ENCODE results near the gene CYP2C9. TPM values are rescaled to one million over a fixed set of nuclear protein-coding genes. Genes with fewer than 3 reads are reported as not detected.

Gene CYP2C9
- polyA plus RNA-seq, 2 of the 4 experiments (the other 2 are of a cell fraction) = 0.10 to 0.12 TPM

DNA sequence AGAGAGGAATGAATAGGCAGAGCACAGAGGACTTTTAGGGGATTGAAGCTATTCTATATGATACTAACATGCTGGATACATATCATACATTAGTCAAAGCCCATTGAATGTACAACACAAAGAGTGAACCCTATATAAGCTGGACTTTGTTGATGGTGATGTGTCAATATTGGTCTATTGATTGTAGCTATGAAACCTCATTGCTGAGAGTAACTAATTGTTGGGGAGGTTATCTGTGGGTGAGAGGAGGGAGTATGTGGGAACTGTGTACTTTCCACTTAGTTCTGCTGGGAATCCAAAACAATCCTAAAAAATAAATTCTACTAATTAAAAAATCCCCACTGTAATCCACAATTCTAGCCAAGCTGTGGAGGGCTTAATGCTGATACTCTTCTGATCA, 22.0 kb upstream of the CYP2C9 start:
- Histone ChIP-seq H3K4me2 (no peak overlapping the region), H3K9me3 (peaks cover 21% of the 10 kb centered on the region; the same call in 1 of the 3 replicates), H3K27ac (no peak overlapping the region), H3K4me3 (no peak overlapping the region), H3K4me1 (no peaks in the 10 kb centered on the region)
- DNase-seq (ENCODE audit: low read depth in 1 of 2, low spot score in 1 of 2) (no peak), FAIRE-seq (no peak), ATAC-seq (no peak)
- TF ChIP-seq BHLHE40 (IDR thresholded peaks at IDR 0.05; ENCODE audit: low read depth, low read length) (no peak), GATA3 (IDR thresholded peaks at IDR 0.05; ENCODE audit: borderline replicate concordance) (no peak), FOXS1 (CRISPR knock-in tag; IDR thresholded peaks at IDR 0.05) (no peak), TP53 (CRISPR knock-in tag; IDR thresholded peaks at IDR 0.05) (no peak), HEYL (CRISPR knock-in tag; IDR thresholded peaks at IDR 0.05) (no peak), RARB (CRISPR knock-in tag; IDR thresholded peaks at IDR 0.05) (no peak), MAFK (IDR thresholded peaks at IDR 0.05; ENCODE audit: partially characterized antibody) (no peak), CHD2 (IDR thresholded peaks at IDR 0.05; ENCODE audit: low read length, partially characterized antibody) (no peak), CEBPB (IDR thresholded peaks at IDR 0.05) (no peak), KDM1A (IDR thresholded peaks at IDR 0.05; ENCODE audit: low read depth) (no peak), SREBF2 (IDR thresholded peaks at IDR 0.05) (no peak), CBX8 (IDR thresholded peaks at IDR 0.05) (no peak), SMC3 (IDR thresholded peaks at IDR 0.05) (no peak), NR3C1 (IDR thresholded peaks at IDR 0.05) (no peak), MAZ (IDR thresholded peaks at IDR 0.05; ENCODE audit: borderline replicate concordance, low read depth, low read length) (no peak)
- TF ChIP-seq, protein P1, sequence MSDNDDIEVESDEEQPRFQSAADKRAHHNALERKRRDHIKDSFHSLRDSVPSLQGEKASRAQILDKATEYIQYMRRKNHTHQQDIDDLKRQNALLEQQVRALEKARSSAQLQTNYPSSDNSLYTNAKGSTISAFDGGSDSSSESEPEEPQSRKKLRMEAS (IDR thresholded peaks at IDR 0.05) = no peak
- TF ChIP-seq, protein P2, sequence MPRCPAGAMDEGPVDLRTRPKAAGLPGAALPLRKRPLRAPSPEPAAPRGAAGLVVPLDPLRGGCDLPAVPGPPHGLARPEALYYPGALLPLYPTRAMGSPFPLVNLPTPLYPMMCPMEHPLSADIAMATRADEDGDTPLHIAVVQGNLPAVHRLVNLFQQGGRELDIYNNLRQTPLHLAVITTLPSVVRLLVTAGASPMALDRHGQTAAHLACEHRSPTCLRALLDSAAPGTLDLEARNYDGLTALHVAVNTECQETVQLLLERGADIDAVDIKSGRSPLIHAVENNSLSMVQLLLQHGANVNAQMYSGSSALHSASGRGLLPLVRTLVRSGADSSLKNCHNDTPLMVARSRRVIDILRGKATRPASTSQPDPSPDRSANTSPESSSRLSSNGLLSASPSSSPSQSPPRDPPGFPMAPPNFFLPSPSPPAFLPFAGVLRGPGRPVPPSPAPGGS (IDR thresholded peaks at IDR 0.05) = no peak
- TF ChIP-seq, protein P3, sequence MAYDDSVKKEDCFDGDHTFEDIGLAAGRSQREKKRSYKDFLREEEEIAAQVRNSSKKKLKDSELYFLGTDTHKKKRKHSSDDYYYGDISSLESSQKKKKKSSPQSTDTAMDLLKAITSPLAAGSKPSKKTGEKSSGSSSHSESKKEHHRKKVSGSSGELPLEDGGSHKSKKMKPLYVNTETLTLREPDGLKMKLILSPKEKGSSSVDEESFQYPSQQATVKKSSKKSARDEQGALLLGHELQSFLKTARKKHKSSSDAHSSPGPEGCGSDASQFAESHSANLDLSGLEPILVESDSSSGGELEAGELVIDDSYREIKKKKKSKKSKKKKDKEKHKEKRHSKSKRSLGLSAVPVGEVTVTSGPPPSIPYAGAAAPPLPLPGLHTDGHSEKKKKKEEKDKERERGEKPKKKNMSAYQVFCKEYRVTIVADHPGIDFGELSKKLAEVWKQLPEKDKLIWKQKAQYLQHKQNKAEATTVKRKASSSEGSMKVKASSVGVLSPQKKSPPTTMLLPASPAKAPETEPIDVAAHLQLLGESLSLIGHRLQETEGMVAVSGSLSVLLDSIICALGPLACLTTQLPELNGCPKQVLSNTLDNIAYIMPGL (CRISPR knock-in tag; IDR thresholded peaks at IDR 0.05; ENCODE audit: borderline replicate concordance) = no peak
- TF ChIP-seq, protein P4, sequence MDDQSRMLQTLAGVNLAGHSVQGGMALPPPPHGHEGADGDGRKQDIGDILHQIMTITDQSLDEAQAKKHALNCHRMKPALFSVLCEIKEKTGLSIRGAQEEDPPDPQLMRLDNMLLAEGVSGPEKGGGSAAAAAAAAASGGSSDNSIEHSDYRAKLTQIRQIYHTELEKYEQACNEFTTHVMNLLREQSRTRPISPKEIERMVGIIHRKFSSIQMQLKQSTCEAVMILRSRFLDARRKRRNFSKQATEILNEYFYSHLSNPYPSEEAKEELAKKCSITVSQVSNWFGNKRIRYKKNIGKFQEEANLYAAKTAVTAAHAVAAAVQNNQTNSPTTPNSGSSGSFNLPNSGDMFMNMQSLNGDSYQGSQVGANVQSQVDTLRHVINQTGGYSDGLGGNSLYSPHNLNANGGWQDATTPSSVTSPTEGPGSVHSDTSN (IDR thresholded peaks at IDR 0.05) = no peak
- TF ChIP-seq, protein P5, sequence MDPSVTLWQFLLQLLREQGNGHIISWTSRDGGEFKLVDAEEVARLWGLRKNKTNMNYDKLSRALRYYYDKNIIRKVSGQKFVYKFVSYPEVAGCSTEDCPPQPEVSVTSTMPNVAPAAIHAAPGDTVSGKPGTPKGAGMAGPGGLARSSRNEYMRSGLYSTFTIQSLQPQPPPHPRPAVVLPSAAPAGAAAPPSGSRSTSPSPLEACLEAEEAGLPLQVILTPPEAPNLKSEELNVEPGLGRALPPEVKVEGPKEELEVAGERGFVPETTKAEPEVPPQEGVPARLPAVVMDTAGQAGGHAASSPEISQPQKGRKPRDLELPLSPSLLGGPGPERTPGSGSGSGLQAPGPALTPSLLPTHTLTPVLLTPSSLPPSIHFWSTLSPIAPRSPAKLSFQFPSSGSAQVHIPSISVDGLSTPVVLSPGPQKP (IDR thresholded peaks at IDR 0.05; ENCODE audit: low read depth, low read length) = no peak
- CTCF ChIA-PET = interaction anchor here (0.7 kb wide), 1 partner anchor 33 kb away, joined by 3 read pairs; no protein-coding TSS in a partner anchor
- POLR2A ChIA-PET = no interaction called here

DNA sequence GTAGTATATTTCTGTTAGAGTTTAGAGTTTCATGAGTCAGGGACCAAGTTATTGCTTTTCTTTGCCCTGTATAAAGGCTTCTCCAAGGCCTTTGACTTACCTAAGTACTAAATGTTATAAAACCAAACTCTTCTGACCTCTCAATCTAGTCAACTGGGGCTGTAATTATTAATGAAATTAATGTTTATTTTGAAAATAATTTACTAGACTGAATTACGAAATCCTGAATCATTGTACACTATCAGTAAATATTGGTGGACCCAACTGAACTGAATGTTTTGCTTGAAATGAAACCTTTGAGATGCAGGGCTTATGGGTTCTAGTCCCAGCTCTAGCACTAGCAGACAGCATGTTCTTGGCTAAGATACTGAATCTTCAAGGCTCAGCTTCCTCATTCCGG, 1.7 kb upstream of the CYP2C9 start:
- DNase-seq (ENCODE audit: low read depth in 1 of 2, low spot score in 1 of 2) = no peak
- Histone ChIP-seq H3K4me1 (peaks cover 8% of the 10 kb centered on the region; the same call in 2 of the 3 replicates), H3K9me3 (no peaks in the 10 kb centered on the region), H3K4me3 (no peak overlapping the region), H3K4me2 (peak overlapping the region; percentile 7; the same call in 1 of the 3 replicates), H3K27ac (no peak overlapping the region)
- CTCF ChIA-PET = no interaction called here
- WGBS (ENCODE audit: missing lambda C conversion rate) = 26% methylated on average over 2 of the region's 2 CpGs
- no peak for FAIRE-seq
- POLR2A ChIA-PET = no interaction called here
- no peak for ATAC-seq
- no peak for TF ChIP-seq FOSB (CRISPR knock-in tag; IDR thresholded peaks at IDR 0.05)
- TF ChIP-seq FOSL2 (IDR thresholded peaks at IDR 0.05) = no peak
- TF ChIP-seq FOSL2 (CRISPR knock-in tag; IDR thresholded peaks at IDR 0.05) = no peak
- no peak for TF ChIP-seq ZFP36 (IDR thresholded peaks at IDR 0.05; ENCODE audit: borderline replicate concordance, partially characterized antibody)
- no peak for TF ChIP-seq HDAC2 (IDR thresholded peaks at IDR 0.05)
- TF ChIP-seq CHD2 (IDR thresholded peaks at IDR 0.05; ENCODE audit: low read length, partially characterized antibody) = no peak
- TF ChIP-seq, protein P6, sequence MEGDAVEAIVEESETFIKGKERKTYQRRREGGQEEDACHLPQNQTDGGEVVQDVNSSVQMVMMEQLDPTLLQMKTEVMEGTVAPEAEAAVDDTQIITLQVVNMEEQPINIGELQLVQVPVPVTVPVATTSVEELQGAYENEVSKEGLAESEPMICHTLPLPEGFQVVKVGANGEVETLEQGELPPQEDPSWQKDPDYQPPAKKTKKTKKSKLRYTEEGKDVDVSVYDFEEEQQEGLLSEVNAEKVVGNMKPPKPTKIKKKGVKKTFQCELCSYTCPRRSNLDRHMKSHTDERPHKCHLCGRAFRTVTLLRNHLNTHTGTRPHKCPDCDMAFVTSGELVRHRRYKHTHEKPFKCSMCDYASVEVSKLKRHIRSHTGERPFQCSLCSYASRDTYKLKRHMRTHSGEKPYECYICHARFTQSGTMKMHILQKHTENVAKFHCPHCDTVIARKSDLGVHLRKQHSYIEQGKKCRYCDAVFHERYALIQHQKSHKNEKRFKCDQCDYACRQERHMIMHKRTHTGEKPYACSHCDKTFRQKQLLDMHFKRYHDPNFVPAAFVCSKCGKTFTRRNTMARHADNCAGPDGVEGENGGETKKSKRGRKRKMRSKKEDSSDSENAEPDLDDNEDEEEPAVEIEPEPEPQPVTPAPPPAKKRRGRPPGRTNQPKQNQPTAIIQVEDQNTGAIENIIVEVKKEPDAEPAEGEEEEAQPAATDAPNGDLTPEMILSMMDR (IDR thresholded peaks at IDR 0.05) = no peak
- TF ChIP-seq, protein P7, sequence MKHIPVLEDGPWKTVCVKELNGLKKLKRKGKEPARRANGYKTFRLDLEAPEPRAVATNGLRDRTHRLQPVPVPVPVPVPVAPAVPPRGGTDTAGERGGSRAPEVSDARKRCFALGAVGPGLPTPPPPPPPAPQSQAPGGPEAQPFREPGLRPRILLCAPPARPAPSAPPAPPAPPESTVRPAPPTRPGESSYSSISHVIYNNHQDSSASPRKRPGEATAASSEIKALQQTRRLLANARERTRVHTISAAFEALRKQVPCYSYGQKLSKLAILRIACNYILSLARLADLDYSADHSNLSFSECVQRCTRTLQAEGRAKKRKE (CRISPR knock-in tag; IDR thresholded peaks at IDR 0.05; ENCODE audit: low read depth) = no peak
- TF ChIP-seq, protein P8, sequence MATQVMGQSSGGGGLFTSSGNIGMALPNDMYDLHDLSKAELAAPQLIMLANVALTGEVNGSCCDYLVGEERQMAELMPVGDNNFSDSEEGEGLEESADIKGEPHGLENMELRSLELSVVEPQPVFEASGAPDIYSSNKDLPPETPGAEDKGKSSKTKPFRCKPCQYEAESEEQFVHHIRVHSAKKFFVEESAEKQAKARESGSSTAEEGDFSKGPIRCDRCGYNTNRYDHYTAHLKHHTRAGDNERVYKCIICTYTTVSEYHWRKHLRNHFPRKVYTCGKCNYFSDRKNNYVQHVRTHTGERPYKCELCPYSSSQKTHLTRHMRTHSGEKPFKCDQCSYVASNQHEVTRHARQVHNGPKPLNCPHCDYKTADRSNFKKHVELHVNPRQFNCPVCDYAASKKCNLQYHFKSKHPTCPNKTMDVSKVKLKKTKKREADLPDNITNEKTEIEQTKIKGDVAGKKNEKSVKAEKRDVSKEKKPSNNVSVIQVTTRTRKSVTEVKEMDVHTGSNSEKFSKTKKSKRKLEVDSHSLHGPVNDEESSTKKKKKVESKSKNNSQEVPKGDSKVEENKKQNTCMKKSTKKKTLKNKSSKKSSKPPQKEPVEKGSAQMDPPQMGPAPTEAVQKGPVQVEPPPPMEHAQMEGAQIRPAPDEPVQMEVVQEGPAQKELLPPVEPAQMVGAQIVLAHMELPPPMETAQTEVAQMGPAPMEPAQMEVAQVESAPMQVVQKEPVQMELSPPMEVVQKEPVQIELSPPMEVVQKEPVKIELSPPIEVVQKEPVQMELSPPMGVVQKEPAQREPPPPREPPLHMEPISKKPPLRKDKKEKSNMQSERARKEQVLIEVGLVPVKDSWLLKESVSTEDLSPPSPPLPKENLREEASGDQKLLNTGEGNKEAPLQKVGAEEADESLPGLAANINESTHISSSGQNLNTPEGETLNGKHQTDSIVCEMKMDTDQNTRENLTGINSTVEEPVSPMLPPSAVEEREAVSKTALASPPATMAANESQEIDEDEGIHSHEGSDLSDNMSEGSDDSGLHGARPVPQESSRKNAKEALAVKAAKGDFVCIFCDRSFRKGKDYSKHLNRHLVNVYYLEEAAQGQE (IDR thresholded peaks at IDR 0.05) = no peak
- no peak for TF ChIP-seq MAZ (IDR thresholded peaks at IDR 0.05; ENCODE audit: borderline replicate concordance, low read depth, low read length)
